GM12875 (cell line): ENCODE results near the gene RPS6KA2.

Experiments used
- H3K4me3 ChIP-seq: one replicate; pipeline ENCODE4 v1.5.1; 2011; ENCODE audit warnings: low read depth, low read length, control low read depth
- CTCF ChIP-seq: IDR thresholded peaks from 2 replicates; pipeline ENCODE4 v1.5.1; 2011; ENCODE audit warnings: low read depth, mild to moderate bottlenecking, control low read depth, inconsistent platforms, low read length, moderate library complexity, borderline replicate concordance; ENCODE audit not compliant: insufficient read depth

Gene RPS6KA2

DNA sequence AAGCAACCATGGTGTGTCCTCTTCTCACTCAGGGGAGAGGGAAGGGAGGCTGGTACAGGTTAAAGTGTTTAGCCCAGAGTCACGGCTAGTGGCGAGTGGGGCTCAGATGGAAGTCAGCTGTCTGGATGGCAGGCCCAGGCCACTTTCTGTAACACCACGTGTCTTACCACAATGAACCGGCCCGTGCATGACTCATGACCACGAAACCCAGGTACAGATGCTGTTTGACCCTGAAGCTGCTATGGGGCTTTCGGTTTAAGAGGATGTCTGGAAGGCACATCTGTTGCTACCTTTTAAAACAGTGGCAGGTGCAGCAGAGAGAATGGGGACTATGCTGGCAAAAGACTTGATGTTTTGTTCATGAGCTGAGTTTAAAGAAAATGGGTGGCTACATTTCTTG, 207.8 kb downstream of the RPS6KA2 start:
- no peak for TF ChIP-seq CTCF
- H3K4me3 ChIP-seq, result no peak overlapping the region

- no peak for TF ChIP-seq CTCF
- no peak overlapping the region for H3K4me3 ChIP-seq
These were observed 208.3 kb downstream of the RPS6KA2 start for GRCh38 chr6:166418691-166419143.

DNA sequence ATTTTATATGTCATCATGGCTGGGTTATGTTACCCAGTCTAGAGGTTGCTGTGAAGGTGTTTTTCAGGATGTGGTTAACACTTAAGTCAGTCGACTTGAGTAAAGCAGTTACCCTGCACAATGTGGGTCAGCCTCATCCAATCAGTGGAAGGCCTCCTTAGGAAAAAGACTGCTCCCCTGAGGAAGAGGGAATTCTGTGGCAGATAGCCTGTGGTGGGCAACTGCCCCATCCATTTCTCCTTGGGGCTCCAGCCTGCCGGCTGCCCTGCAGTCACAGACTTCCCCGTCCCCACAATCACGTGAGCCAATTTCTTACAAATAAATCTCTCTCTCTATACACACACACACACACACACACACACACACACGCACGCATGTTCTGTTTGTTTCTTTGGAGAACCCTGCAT, 209.8 kb downstream of the RPS6KA2 start:
- H3K4me3 ChIP-seq, result no peak overlapping the region
- TF ChIP-seq CTCF, result no peak

GRCh38 chr6:166415833-166416347, 211.2 kb downstream of the RPS6KA2 start:
- no peak for TF ChIP-seq CTCF
- H3K4me3 ChIP-seq, result no peak overlapping the region

GRCh38 chr6:166415306-166415705, 211.7 kb downstream of the RPS6KA2 start:
- TF ChIP-seq CTCF, result no peak
- no peak overlapping the region for H3K4me3 ChIP-seq

GRCh38 chr6:166413491-166413951, 213.5 kb downstream of the RPS6KA2 start:
- H3K4me3 ChIP-seq, result no peak overlapping the region
- no peak for TF ChIP-seq CTCF

- H3K4me3 ChIP-seq, result no peak overlapping the region
- TF ChIP-seq CTCF, result no peak
These were observed 214.1 kb downstream of the RPS6KA2 start for GRCh38 chr6:166412911-166413384.
